Vagina (tissue), 2 donors: Measurements from ENCODE around the gene SCIN. TPM values are rescaled to one million over a fixed set of nuclear protein-coding genes. Genes with fewer than 3 reads are reported as not detected.

Experiments used
- DNase-seq, 2 donors: peaks; one replicate each; pipeline ENCODE4 v3.0.0-alpha.2; 2017; ENCODE audit errors: extremely low spot score in 2 of 2
- H3K27ac ChIP-seq: fragments of 200-600 bp; sonication (generic); one replicate; pipeline ENCODE4 v1.5.1; 2019
- H3K27me3 ChIP-seq: fragments of 200-600 bp; sonication (generic); one replicate; pipeline ENCODE4 v1.5.1; 2019
- H3K36me3 ChIP-seq, 2 donors: fragments of 200-600 bp; sonication (generic); one replicate each; pipeline ENCODE4 v1.5.1; 2017 to 2019
- H3K4me1 ChIP-seq: fragments of 200-600 bp; sonication (generic); one replicate; pipeline ENCODE4 v1.5.1; 2019
- H3K4me3 ChIP-seq, 2 donors: fragments of 200-600 bp; sonication (generic); 1 replicate in 1 of 2; 2 replicates in 1 of 2; pipeline ENCODE4 v1.5.1; 2016 to 2019
- H3K9me3 ChIP-seq: fragments of 200-600 bp; sonication (generic); one replicate; pipeline ENCODE4 v1.5.1; 2019
- POLR2A ChIP-seq, 2 donors: fragments of 450-650 bp; IDR thresholded peaks; one replicate each; pipeline ENCODE4 v1.6.1; 2017; ENCODE audit warnings: antibody characterized with exemption in 2 of 2, mild to moderate bottlenecking in 2 of 2, moderate library complexity in 2 of 2
- POLR2AphosphoS5 ChIP-seq, 2 donors: sonication (generic); formaldehyde crosslinking; IDR thresholded peaks; one replicate each; pipeline ENCODE4 v1.9.0; 2017; ENCODE audit warnings: antibody characterized with exemption in 2 of 2, mild to moderate bottlenecking in 2 of 2, low read depth in 1 of 2; ENCODE audit not compliant: insufficient read depth in 1 of 2
- intact Hi-C: fragments of 100-400 bp; cut with DNase I; formaldehyde crosslinking; loops from one replicate; pipeline ENCODE4 v1.15.1; 2023
- total RNA-seq: library from RNA; depleted of rRNA; stranded (reverse); fragments of >200 nt; gene quantifications from one replicate; pipeline ENCODE4 v1.2.3, GENCODE V29; 2016
- TF ChIP-seq, protein P1 (sequence below), 3 experiments: fragments of 450-650 bp in 2 of 3; fragments of 200-600 bp in 1 of 3; sonication (generic) in 1 of 3; IDR thresholded peaks; one replicate each; pipeline ENCODE4 v1.5.1; 2017 to 2019; ENCODE audit warnings: antibody characterized with exemption in 3 of 3, mild to moderate bottlenecking in 2 of 3, moderate library complexity in 2 of 3

SCIN gene
- total RNA-seq, 1 donor from 2014 or later, result 0.74 TPM

- Histone ChIP-seq H3K4me3 (no peak overlapping the region), H3K27ac (no peak overlapping the region), H3K36me3 (no peaks in the 10 kb centered on the region), H3K4me1 (peaks cover 16% of the 10 kb centered on the region), H3K27me3 (no peaks in the 10 kb centered on the region), H3K9me3 (no peaks in the 10 kb centered on the region)
- TF ChIP-seq POLR2AphosphoS5 (IDR thresholded peaks at IDR 0.05; ENCODE audit: insufficient read depth in 1 of 2, low read depth in 1 of 2), result no peak
- DNase-seq, result no peak
- intact Hi-C loops, result no loop called here
These were observed 2.5 kb downstream of the SCIN start for GRCh38 chr7:12572941-12573575.

DNA sequence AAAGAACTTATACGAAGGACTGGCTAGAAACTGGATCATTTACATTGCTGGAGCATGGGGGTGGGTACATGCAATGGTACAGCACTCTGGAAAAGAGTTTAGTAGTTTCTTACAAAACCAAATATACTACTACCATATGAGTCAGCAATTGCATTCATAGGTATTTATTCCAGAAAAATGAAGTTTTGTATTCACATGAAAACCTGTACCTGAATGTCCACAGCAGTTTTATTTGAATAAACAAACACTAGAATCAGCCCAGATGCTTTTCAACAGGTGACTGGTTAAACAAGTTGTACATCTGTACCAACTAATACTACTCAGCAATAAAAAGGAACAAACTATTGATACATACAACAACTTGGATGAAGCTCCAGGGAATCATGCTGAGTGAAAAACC is 3.4 kb downstream of the SCIN start:
- TF ChIP-seq, protein P1, sequence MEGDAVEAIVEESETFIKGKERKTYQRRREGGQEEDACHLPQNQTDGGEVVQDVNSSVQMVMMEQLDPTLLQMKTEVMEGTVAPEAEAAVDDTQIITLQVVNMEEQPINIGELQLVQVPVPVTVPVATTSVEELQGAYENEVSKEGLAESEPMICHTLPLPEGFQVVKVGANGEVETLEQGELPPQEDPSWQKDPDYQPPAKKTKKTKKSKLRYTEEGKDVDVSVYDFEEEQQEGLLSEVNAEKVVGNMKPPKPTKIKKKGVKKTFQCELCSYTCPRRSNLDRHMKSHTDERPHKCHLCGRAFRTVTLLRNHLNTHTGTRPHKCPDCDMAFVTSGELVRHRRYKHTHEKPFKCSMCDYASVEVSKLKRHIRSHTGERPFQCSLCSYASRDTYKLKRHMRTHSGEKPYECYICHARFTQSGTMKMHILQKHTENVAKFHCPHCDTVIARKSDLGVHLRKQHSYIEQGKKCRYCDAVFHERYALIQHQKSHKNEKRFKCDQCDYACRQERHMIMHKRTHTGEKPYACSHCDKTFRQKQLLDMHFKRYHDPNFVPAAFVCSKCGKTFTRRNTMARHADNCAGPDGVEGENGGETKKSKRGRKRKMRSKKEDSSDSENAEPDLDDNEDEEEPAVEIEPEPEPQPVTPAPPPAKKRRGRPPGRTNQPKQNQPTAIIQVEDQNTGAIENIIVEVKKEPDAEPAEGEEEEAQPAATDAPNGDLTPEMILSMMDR (IDR thresholded peaks at IDR 0.05), result no peak
- no peak for TF ChIP-seq POLR2AphosphoS5 (IDR thresholded peaks at IDR 0.05; ENCODE audit: insufficient read depth in 1 of 2, low read depth in 1 of 2)
- no peak for TF ChIP-seq POLR2A (IDR thresholded peaks at IDR 0.05)
- Histone ChIP-seq H3K9me3 (no peaks in the 10 kb centered on the region), H3K27ac (no peak overlapping the region), H3K4me3 (no peak overlapping the region), H3K4me1 (peaks cover 16% of the 10 kb centered on the region), H3K36me3 (no peaks in the 10 kb centered on the region), H3K27me3 (no peaks in the 10 kb centered on the region)
- no peak for DNase-seq
- intact Hi-C loops, result no loop called here

DNA sequence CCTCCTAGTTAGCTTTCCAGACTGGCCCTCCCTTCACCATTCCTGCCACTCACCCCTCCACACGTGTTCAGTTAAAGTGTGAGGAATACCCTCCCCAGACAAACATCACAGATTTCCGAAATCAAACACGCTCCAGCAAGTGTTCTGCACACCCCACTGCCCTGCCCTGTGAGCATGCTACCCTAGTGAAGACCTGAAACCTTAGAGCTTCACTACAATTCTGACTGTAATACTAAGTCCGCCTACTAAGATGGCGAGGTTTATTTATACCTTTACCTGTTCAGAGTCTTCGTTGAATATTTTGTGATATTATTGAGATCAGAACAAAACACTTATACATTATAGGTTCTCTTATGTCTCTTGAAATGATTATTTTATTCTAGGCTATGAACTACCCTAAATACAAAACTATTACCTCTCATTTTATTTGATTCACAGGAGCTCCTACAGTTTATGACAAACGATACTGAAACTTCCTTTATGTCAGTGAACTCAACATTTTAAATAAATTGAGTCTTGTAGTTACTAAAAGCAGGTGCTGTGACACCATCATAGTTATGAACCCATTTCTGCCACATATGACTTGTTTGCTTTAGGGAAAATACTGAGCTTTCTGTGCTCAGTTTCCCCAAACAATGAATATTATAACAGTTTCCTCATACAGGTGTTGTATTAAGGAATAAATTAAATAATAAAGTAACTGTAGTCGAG is 8.6 kb downstream of the SCIN start:
- intact Hi-C loops, result no loop called here
- H3K36me3 ChIP-seq, result no peaks in the 10 kb centered on the region
- H3K27ac ChIP-seq, result no peak overlapping the region

GRCh38 chr7:12581897-12582296 is 11.4 kb downstream of the SCIN start:
- Histone ChIP-seq H3K4me3 (no peak overlapping the region), H3K36me3 (no peaks in the 10 kb centered on the region), H3K4me1 (no peaks in the 10 kb centered on the region), H3K27ac (no peak overlapping the region), H3K27me3 (no peaks in the 10 kb centered on the region), H3K9me3 (no peaks in the 10 kb centered on the region)
- intact Hi-C loops, result no loop called here
- TF ChIP-seq POLR2AphosphoS5 (IDR thresholded peaks at IDR 0.05; ENCODE audit: insufficient read depth in 1 of 2, low read depth in 1 of 2) (no peak), POLR2A (IDR thresholded peaks at IDR 0.05) (no peak)
- TF ChIP-seq, protein P1 (IDR thresholded peaks at IDR 0.05), result no peak
- DNase-seq, result no peak

More for the DNA sequence above, 8.6 kb downstream of the SCIN start:
- Histone ChIP-seq H3K9me3 (no peaks in the 10 kb centered on the region), H3K4me3 (no peak overlapping the region), H3K4me1 (no peaks in the 10 kb centered on the region), H3K27me3 (no peaks in the 10 kb centered on the region)
- TF ChIP-seq, protein P1 (IDR thresholded peaks at IDR 0.05), result no peak
- TF ChIP-seq POLR2A (IDR thresholded peaks at IDR 0.05) (no peak), POLR2AphosphoS5 (IDR thresholded peaks at IDR 0.05; ENCODE audit: insufficient read depth in 1 of 2, low read depth in 1 of 2) (no peak)
- DNase-seq, result no peak

DNA sequence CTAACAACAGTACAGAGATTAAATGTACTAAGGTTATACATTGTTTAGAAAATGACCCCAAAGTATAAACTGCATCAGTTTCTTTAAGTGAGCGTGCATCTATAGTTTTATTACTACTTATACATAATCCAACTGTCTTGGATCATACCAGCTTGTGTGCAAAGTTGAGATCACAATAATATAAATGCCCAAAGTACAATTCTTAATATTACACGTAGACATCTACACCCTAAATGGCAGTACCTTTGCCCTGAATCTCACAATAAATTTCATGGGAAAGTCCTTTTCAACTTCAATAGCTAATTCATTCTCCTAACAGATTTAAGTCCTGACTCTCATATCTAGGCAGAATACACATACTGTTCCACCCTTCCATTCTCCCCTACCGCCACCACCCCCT is 11.8 kb downstream of the SCIN start:
- DNase-seq, result no peak
- H3K27me3 ChIP-seq, result no peaks in the 10 kb centered on the region
- intact Hi-C loops, result no loop called here
- no peaks in the 10 kb centered on the region for H3K36me3 ChIP-seq
- TF ChIP-seq, protein P1 (IDR thresholded peaks at IDR 0.05), result no peak
- TF ChIP-seq POLR2A (IDR thresholded peaks at IDR 0.05) (no peak), POLR2AphosphoS5 (IDR thresholded peaks at IDR 0.05; ENCODE audit: insufficient read depth in 1 of 2, low read depth in 1 of 2) (no peak)
- no peaks in the 10 kb centered on the region for H3K4me1 ChIP-seq
- no peak overlapping the region for H3K27ac ChIP-seq
- no peaks in the 10 kb centered on the region for H3K9me3 ChIP-seq
- H3K4me3 ChIP-seq, result no peak overlapping the region
